IPS-18a (cell line): ENCODE data around the gene CPT2.

Experiments used
- H3K27ac ChIP-seq: one replicate; pipeline ENCODE4 v1.5.1; 2013; ENCODE audit warnings: low read length
- H3K27me3 ChIP-seq: one replicate; pipeline ENCODE4 v1.6.1; 2013; ENCODE audit warnings: mild to moderate bottlenecking, low read length; ENCODE audit not compliant: control insufficient read depth, insufficient read depth
- H3K36me3 ChIP-seq: one replicate; pipeline ENCODE4 v1.6.1; 2013; ENCODE audit warnings: low read depth, low read length; ENCODE audit not compliant: control insufficient read depth
- H3K4me1 ChIP-seq: one replicate; pipeline ENCODE4 v1.6.1; 2013; ENCODE audit warnings: low read depth, low read length; ENCODE audit not compliant: control insufficient read depth
- H3K4me3 ChIP-seq: one replicate; pipeline ENCODE4 v1.5.1; 2013; ENCODE audit warnings: low read length
- H3K9ac ChIP-seq: one replicate; pipeline ENCODE4 v1.6.1; 2013; ENCODE audit warnings: mild to moderate bottlenecking, low read length, moderate library complexity
- H3K9me3 ChIP-seq: one replicate; pipeline ENCODE4 v1.6.1; 2013; ENCODE audit warnings: low read depth, low read length; ENCODE audit not compliant: control insufficient read depth

The CPT2 gene

DNA sequence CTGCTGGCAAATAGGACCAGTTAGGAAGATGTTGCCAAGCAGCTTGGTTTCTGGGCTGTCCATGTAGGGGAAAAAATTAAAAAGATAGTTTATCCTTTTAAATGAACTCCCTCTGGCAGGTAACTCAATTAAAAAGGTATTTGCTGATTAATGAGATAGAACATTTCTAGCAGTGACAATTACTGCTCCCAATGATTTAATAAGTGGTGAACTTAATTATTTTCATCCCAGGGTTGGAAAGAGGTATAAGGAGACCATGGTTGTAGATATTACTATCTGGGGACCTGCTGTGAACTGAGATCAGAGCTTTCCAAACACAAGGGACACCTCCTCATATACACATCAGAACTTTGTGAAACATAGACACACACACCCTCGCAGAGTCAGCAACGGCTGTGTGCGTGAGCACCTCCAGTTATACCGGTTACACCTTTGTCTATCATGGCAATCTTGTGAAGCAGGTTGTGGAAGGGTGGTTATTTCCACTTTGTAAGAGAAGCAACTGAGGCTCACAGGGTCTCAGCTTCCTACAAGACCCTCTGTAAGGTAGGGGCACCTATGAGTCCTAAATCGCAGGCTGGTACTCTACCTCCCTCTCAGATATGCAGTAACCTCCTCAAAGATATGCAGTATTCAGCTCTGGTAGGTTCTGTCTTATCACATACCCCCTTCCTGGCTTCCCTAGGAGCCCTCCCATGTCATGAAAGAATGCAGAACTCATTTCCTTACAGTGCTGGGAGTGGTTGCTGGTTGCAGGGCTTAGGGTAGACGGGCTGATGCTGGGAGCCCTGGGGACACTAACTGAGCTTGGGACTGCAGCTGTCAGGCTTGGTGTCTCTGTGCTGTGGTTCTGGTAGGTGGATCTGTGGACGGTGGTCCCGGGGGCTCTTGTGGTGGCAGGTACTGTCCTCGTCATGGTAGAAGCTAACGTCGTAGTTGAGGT is 60.2 kb downstream of the CPT2 start:
- no peak overlapping the region for H3K9ac ChIP-seq
- peaks cover 89% of the 10 kb centered on the region for H3K36me3 ChIP-seq
- H3K27ac ChIP-seq, result no peak overlapping the region
- H3K9me3 ChIP-seq, result no peaks in the 10 kb centered on the region
- H3K4me1 ChIP-seq, result no peaks in the 10 kb centered on the region
- no peaks in the 10 kb centered on the region for H3K27me3 ChIP-seq
- H3K4me3 ChIP-seq, result no peak overlapping the region

GRCh38 chr1:53257454-53258081 is 60.9 kb downstream of the CPT2 start:
- Histone ChIP-seq H3K4me1 (no peaks in the 10 kb centered on the region), H3K27me3 (no peaks in the 10 kb centered on the region), H3K36me3 (peaks cover 95% of the 10 kb centered on the region), H3K9ac (no peak overlapping the region), H3K4me3 (no peak overlapping the region), H3K9me3 (no peaks in the 10 kb centered on the region), H3K27ac (no peak overlapping the region)

DNA sequence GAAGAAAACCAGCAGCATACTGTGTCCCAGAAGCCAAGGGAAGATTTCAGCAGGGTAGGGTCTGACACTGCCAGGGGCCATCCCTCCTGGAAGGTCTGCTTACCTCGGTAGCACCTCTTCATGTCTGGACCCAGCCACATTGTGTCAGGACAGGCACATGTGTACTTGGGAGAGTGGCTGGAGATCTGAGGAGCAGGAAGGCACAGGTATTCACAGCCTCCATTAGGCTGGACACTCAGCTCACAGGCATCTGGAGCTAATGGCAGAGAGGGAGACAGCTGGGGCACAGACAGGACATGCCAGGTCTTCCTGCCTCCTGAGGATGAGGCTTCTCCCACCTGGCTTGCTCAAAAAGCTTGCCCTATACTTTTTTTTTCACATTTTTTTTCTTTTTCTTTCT is 61.6 kb downstream of the CPT2 start:
- no peaks in the 10 kb centered on the region for H3K9me3 ChIP-seq
- no peak overlapping the region for H3K9ac ChIP-seq
- H3K4me3 ChIP-seq, result no peak overlapping the region
- H3K27ac ChIP-seq, result no peak overlapping the region
- peaks cover 98% of the 10 kb centered on the region for H3K36me3 ChIP-seq
- no peaks in the 10 kb centered on the region for H3K4me1 ChIP-seq
- H3K27me3 ChIP-seq, result no peaks in the 10 kb centered on the region

- Histone ChIP-seq H3K9ac (no peak overlapping the region), H3K9me3 (no peaks in the 10 kb centered on the region), H3K36me3 (peaks cover 99% of the 10 kb centered on the region), H3K27me3 (no peaks in the 10 kb centered on the region), H3K4me1 (no peaks in the 10 kb centered on the region), H3K27ac (no peak overlapping the region), H3K4me3 (no peak overlapping the region)
Observed at GRCh38 chr1:53259932-53260331, 63.3 kb downstream of the CPT2 start.

- Histone ChIP-seq H3K9me3 (no peaks in the 10 kb centered on the region), H3K4me3 (no peak overlapping the region), H3K4me1 (no peaks in the 10 kb centered on the region), H3K36me3 (peaks cover 99% of the 10 kb centered on the region), H3K27me3 (no peaks in the 10 kb centered on the region), H3K27ac (no peak overlapping the region), H3K9ac (no peak overlapping the region)
Observed at GRCh38 chr1:53260631-53261247, 64.1 kb downstream of the CPT2 start.

GRCh38 chr1:53262000-53262399 is 65.4 kb downstream of the CPT2 start:
- H3K27ac ChIP-seq, result no peak overlapping the region
- peaks cover 98% of the 10 kb centered on the region for H3K36me3 ChIP-seq
- no peaks in the 10 kb centered on the region for H3K9me3 ChIP-seq

More at GRCh38 chr1:53262000-53262399, 65.4 kb downstream of the CPT2 start:
- Histone ChIP-seq H3K27me3 (no peaks in the 10 kb centered on the region), H3K4me1 (no peaks in the 10 kb centered on the region), H3K9ac (no peak overlapping the region), H3K4me3 (no peak overlapping the region)
